Neutrophil (primary cell): ENCODE data around the gene FAM110A.

Experiments used
- H3K27ac ChIP-seq: fragments of 200-600 bp; sonication (generic); 2 replicates; pipeline ENCODE4 v1.5.1; 2016; ENCODE audit warnings: mild to moderate bottlenecking, moderate library complexity
- H3K27me3 ChIP-seq: fragments of 200-600 bp; sonication (generic); 2 replicates; pipeline ENCODE4 v1.6.0; 2016; ENCODE audit warnings: mild to moderate bottlenecking
- H3K36me3 ChIP-seq: fragments of 200-600 bp; sonication (generic); 2 replicates; pipeline ENCODE4 v1.5.1; 2017
- H3K4me1 ChIP-seq, 2 experiments: fragments of 200-600 bp in 1 of 2; sonication (generic) in 1 of 2; 1 replicate in 1 of 2; 2 replicates in 1 of 2; pipeline versions ENCODE4 v1.5.1 to v1.6.1; 2013 to 2016; ENCODE audit warnings: low read depth in 1 of 2, low read length in 1 of 2, mild to moderate bottlenecking in 1 of 2, moderate library complexity in 1 of 2; ENCODE audit not compliant: control insufficient read depth in 1 of 2, insufficient read depth in 1 of 2
- H3K4me3 ChIP-seq, 2 experiments: fragments of 200-600 bp in 1 of 2; sonication (generic) in 1 of 2; 1 replicate in 1 of 2; 2 replicates in 1 of 2; pipeline ENCODE4 v1.5.1; 2013 to 2016; ENCODE audit warnings: low read depth in 1 of 2, low read length in 1 of 2, mild to moderate bottlenecking in 1 of 2, moderate library complexity in 1 of 2
- H3K9me3 ChIP-seq: fragments of 200-600 bp; sonication (generic); 2 replicates; pipeline ENCODE4 v1.5.1; 2016
- CTCF ChIP-seq: fragments of 200-600 bp; sonication (generic); IDR thresholded peaks from 2 replicates; pipeline ENCODE4 v1.5.1; 2016; ENCODE audit warnings: antibody characterized with exemption

Gene FAM110A

DNA sequence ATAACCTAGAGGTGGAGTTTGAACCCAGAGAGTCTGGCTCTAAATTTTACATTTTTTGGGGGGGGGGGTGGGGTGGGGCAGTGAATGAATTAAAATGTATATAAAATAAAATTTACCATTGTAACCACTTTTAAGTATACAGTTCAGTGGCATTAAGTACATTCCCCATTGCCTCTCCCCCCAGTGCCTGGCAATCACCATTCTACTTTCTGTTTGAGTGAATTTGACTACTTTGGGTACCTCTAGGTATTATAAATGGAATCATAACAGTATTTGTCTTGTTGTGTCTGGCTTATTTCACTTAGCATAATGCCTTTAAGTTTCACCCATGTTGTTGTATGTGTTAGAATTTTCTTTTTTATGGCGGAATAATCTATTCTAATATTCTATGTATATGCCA, 2.7 kb downstream of the FAM110A start:
- Histone ChIP-seq H3K9me3 (peaks cover 5% of the 10 kb centered on the region), H3K4me3 (no peak overlapping the region), H3K4me1 (peaks cover 35 to 38% of the 10 kb centered on the region in 2 experiments), H3K27me3 (peaks cover 10% of the 10 kb centered on the region), H3K27ac (peak overlapping the region; percentile 9), H3K36me3 (no peaks in the 10 kb centered on the region)
- TF ChIP-seq CTCF = no peak

GRCh38 chr20:839015-839414, 5.5 kb downstream of the FAM110A start:
- no peaks in the 10 kb centered on the region for H3K36me3 ChIP-seq
- no peak overlapping the region for H3K27ac ChIP-seq
- H3K4me3 ChIP-seq = no peak overlapping the region
- H3K4me1 ChIP-seq = peaks cover 37 to 39% of the 10 kb centered on the region in 2 experiments
- H3K27me3 ChIP-seq = peaks cover 39% of the 10 kb centered on the region
- no peak for TF ChIP-seq CTCF
- peaks cover 5% of the 10 kb centered on the region for H3K9me3 ChIP-seq

- Histone ChIP-seq H3K36me3 (no peaks in the 10 kb centered on the region), H3K9me3 (peaks cover 5% of the 10 kb centered on the region), H3K27me3 (peaks cover 45% of the 10 kb centered on the region), H3K4me3 (no peak overlapping the region), H3K27ac (no peak overlapping the region), H3K4me1 (peaks cover 35 to 38% of the 10 kb centered on the region in 2 experiments)
- no peak for TF ChIP-seq CTCF
Measured at GRCh38 chr20:839626-840025, 6.1 kb downstream of the FAM110A start.

GRCh38 chr20:840503-840857, 7.0 kb downstream of the FAM110A start:
- no peak overlapping the region for H3K4me3 ChIP-seq
- H3K4me1 ChIP-seq = peaks cover 37 to 39% of the 10 kb centered on the region in 2 experiments
- H3K9me3 ChIP-seq = peaks cover 5% of the 10 kb centered on the region
- peaks cover 53% of the 10 kb centered on the region for H3K27me3 ChIP-seq
- no peak overlapping the region for H3K27ac ChIP-seq
- TF ChIP-seq CTCF = no peak
- H3K36me3 ChIP-seq = no peaks in the 10 kb centered on the region

DNA sequence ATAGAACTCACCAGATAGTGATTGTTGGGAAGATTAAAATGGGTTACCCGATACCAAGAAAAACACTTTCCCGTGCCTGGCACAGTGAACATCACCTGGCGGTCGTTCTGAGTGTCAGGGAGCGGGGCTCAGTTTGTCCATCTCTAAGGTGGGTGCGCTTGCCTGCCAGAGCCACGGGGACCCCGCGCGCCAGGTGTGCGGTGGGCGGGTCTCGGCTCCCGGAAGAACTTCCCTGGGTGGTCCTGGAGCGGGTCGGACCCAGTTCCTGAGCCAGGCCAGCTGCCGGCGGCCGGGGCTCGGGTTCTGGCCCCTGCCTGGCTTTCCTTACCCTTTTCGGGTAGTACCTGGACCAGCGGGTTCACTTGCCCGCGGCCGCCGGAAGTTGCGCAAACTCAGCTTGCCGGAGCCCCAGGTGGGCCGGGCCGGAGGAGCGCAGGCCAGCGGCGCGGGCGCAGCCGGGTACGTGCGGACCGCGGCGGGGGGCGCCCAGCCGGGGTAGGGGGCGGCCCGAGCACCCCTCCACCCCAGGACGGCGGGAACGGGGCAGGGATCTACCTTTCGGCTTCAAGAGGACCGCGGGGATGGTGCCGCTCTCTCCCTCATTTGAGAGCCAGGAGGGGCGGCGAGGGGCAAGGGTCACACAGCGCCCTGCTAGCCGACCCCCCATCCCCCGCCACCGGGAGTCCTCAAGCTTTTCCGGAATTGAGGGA, 7.5 kb downstream of the FAM110A start:
- H3K9me3 ChIP-seq = peaks cover 5% of the 10 kb centered on the region
- H3K27me3 ChIP-seq = peaks cover 59% of the 10 kb centered on the region
- H3K4me3 ChIP-seq = peak overlapping the region in 1 of 2 experiments; percentile 43
- no peak for TF ChIP-seq CTCF
- no peak overlapping the region for H3K27ac ChIP-seq
- H3K36me3 ChIP-seq = no peaks in the 10 kb centered on the region
- peaks cover 38 to 41% of the 10 kb centered on the region in 2 experiments for H3K4me1 ChIP-seq
